ENCODE data around the gene SMDT1. TPM values are rescaled to one million over a fixed set of nuclear protein-coding genes. Genes with fewer than 3 reads are reported as not detected.
"Not testable (repeated sequence)": the region's sequence is repeated elsewhere in the genome, so short reads cannot be mapped to it uniquely, and the experiment has no call there.

The SMDT1 gene
- total and polyA plus RNA-seq, 2 experiments from 2014 or later, result 4.9 to 97.9 TPM

DNA sequence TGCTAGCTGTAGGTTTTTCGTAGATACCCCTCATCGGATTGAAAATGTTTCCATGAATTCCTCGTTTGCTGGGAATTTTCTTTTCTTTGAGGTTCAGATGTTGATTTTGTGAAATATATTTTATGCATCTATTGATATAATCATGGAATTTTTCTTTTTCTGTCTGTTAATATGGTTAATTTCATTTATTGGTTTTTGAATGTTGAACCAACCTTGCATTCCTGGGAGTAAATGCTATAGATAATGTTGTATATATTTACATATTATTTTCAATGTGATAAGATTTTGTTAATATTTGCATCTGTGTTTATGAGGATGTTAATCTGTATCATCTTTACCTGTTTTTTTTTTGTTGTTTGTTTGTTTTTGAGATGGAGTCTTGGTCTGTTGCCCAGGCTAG, 21.7 kb downstream of the SMDT1 start:
- H3K27me3 Mint-ChIP-seq (ENCODE audit: insufficient read depth, low read depth, poor library complexity), result peaks cover 5% of the 10 kb centered on the region
- H3K9me3 Mint-ChIP-seq, result peaks cover 62% of the 10 kb centered on the region
- no peaks in the 10 kb centered on the region for H3K4me1 ChIP-seq (ENCODE audit: insufficient read depth)
- H3K4me3 Mint-ChIP-seq, result no peak overlapping the region
- H3K79me2 ChIP-seq (replicated peaks; ENCODE audit: insufficient read depth), result no peaks in the 10 kb centered on the region
- no peaks in the 10 kb centered on the region for H3K4me1 Mint-ChIP-seq
- no peaks in the 10 kb centered on the region for H3K36me3 ChIP-seq (ENCODE audit: insufficient read depth)
- no peaks in the 10 kb centered on the region for H3K9me2 ChIP-seq (ENCODE audit: insufficient read depth)
- no peak overlapping the region for H3K27ac ChIP-seq (ENCODE audit: low read depth)
- H3F3A ChIP-seq (replicated peaks; ENCODE audit: low read depth), result no peaks in the 10 kb centered on the region
- no peak overlapping the region for H3K4me2 ChIP-seq
- H3K36me3 Mint-ChIP-seq (ENCODE audit: low read depth), result peaks cover 33% of the 10 kb centered on the region
- ATAC-seq, result no peak
- TF ChIP-seq, protein P1, sequence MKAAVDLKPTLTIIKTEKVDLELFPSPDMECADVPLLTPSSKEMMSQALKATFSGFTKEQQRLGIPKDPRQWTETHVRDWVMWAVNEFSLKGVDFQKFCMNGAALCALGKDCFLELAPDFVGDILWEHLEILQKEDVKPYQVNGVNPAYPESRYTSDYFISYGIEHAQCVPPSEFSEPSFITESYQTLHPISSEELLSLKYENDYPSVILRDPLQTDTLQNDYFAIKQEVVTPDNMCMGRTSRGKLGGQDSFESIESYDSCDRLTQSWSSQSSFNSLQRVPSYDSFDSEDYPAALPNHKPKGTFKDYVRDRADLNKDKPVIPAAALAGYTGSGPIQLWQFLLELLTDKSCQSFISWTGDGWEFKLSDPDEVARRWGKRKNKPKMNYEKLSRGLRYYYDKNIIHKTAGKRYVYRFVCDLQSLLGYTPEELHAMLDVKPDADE (IDR thresholded peaks at IDR 0.05), result no peak
- TF ChIP-seq, protein P2, sequence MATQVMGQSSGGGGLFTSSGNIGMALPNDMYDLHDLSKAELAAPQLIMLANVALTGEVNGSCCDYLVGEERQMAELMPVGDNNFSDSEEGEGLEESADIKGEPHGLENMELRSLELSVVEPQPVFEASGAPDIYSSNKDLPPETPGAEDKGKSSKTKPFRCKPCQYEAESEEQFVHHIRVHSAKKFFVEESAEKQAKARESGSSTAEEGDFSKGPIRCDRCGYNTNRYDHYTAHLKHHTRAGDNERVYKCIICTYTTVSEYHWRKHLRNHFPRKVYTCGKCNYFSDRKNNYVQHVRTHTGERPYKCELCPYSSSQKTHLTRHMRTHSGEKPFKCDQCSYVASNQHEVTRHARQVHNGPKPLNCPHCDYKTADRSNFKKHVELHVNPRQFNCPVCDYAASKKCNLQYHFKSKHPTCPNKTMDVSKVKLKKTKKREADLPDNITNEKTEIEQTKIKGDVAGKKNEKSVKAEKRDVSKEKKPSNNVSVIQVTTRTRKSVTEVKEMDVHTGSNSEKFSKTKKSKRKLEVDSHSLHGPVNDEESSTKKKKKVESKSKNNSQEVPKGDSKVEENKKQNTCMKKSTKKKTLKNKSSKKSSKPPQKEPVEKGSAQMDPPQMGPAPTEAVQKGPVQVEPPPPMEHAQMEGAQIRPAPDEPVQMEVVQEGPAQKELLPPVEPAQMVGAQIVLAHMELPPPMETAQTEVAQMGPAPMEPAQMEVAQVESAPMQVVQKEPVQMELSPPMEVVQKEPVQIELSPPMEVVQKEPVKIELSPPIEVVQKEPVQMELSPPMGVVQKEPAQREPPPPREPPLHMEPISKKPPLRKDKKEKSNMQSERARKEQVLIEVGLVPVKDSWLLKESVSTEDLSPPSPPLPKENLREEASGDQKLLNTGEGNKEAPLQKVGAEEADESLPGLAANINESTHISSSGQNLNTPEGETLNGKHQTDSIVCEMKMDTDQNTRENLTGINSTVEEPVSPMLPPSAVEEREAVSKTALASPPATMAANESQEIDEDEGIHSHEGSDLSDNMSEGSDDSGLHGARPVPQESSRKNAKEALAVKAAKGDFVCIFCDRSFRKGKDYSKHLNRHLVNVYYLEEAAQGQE (IDR thresholded peaks at IDR 0.05; ENCODE audit: unreplicated experiment), result no peak
- no peak for TF ChIP-seq NANOG (IDR thresholded peaks at IDR 0.05; ENCODE audit: borderline replicate concordance)
- TF ChIP-seq POLR2AphosphoS5 (IDR thresholded peaks at IDR 0.05; ENCODE audit: low read depth), result no peak
- TF ChIP-seq STAT1 (IDR thresholded peaks at IDR 0.05; ENCODE audit: unreplicated experiment), result no peak
- TF ChIP-seq, protein P3, sequence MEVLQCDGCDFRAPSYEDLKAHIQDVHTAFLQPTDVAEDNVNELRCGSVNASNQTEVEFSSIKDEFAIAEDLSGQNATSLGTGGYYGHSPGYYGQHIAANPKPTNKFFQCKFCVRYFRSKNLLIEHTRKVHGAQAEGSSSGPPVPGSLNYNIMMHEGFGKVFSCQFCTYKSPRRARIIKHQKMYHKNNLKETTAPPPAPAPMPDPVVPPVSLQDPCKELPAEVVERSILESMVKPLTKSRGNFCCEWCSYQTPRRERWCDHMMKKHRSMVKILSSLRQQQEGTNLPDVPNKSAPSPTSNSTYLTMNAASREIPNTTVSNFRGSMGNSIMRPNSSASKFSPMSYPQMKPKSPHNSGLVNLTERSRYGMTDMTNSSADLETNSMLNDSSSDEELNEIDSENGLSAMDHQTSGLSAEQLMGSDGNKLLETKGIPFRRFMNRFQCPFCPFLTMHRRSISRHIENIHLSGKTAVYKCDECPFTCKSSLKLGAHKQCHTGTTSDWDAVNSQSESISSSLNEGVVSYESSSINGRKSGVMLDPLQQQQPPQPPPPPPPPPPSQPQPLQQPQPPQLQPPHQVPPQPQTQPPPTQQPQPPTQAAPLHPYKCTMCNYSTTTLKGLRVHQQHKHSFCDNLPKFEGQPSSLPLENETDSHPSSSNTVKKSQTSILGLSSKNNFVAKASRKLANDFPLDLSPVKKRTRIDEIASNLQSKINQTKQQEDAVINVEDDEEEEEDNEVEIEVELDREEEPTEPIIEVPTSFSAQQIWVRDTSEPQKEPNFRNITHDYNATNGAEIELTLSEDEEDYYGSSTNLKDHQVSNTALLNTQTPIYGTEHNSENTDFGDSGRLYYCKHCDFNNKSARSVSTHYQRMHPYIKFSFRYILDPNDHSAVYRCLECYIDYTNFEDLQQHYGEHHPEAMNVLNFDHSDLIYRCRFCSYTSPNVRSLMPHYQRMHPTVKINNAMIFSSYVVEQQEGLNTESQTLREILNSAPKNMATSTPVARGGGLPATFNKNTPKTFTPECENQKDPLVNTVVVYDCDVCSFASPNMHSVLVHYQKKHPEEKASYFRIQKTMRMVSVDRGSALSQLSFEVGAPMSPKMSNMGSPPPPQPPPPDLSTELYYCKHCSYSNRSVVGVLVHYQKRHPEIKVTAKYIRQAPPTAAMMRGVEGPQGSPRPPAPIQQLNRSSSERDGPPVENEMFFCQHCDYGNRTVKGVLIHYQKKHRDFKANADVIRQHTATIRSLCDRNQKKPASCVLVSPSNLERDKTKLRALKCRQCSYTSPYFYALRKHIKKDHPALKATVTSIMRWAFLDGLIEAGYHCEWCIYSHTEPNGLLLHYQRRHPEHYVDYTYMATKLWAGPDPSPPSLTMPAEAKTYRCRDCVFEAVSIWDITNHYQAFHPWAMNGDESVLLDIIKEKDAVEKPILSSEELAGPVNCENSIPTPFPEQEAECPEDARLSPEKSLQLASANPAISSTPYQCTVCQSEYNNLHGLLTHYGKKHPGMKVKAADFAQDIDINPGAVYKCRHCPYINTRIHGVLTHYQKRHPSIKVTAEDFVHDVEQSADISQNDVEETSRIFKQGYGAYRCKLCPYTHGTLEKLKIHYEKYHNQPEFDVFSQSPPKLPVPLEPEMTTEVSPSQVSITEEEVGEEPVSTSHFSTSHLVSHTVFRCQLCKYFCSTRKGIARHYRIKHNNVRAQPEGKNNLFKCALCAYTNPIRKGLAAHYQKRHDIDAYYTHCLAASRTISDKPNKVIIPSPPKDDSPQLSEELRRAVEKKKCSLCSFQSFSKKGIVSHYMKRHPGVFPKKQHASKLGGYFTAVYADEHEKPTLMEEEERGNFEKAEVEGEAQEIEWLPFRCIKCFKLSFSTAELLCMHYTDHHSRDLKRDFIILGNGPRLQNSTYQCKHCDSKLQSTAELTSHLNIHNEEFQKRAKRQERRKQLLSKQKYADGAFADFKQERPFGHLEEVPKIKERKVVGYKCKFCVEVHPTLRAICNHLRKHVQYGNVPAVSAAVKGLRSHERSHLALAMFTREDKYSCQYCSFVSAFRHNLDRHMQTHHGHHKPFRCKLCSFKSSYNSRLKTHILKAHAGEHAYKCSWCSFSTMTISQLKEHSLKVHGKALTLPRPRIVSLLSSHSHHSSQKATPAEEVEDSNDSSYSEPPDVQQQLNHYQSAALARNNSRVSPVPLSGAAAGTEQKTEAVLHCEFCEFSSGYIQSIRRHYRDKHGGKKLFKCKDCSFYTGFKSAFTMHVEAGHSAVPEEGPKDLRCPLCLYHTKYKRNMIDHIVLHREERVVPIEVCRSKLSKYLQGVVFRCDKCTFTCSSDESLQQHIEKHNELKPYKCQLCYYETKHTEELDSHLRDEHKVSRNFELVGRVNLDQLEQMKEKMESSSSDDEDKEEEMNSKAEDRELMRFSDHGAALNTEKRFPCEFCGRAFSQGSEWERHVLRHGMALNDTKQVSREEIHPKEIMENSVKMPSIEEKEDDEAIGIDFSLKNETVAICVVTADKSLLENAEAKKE (CRISPR knock-in tag; IDR thresholded peaks at IDR 0.05), result no peak
- no peak for DNase-seq (ENCODE audit: low spot score)
- no peaks in the 10 kb centered on the region for H4K20me1 ChIP-seq (replicated peaks; ENCODE audit: insufficient read depth)
- H3K27me3 ChIP-seq (ENCODE audit: insufficient read depth), result no peaks in the 10 kb centered on the region
- no peak overlapping the region for H2AFZ ChIP-seq
- no peak overlapping the region for H3K27ac Mint-ChIP-seq
- no peak overlapping the region for H3K4me3 ChIP-seq

DNA sequence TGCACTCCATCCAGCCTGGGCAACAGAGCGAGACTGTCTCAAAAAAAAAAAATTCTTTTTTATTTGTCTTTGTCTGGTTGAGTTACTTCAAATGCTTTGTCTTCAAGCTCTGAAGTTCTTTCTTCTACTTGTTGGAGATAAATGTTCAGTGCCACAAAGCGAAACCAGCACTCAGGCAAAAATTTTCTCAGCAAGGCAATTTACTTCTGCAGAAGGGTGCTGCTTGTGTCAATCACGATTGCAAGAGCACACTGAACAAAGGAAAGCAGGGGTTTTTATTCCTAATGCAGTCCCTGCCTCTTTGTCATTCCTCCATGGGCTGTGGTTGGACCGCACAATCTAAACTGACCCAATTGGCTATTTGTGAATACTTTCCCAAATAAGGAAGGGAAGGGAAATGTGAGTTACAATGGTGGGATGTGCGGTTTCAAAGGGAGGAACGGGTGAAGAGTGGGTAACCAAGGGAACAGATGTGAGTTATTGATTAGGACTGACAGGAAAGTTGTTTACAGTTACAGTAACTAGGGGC, 24.9 kb downstream of the SMDT1 start:
- H3K36me3 ChIP-seq (ENCODE audit: insufficient read depth); H3K4me3 ChIP-seq; H3K79me2 ChIP-seq (replicated peaks; ENCODE audit: insufficient read depth); H3K4me3 Mint-ChIP-seq; H4K20me1 ChIP-seq (replicated peaks; ENCODE audit: insufficient read depth); H3K9me2 ChIP-seq (ENCODE audit: insufficient read depth); H2AFZ ChIP-seq; H3K27me3 ChIP-seq (ENCODE audit: insufficient read depth); ATAC-seq; H3K4me2 ChIP-seq; H3K27me3 Mint-ChIP-seq (ENCODE audit: insufficient read depth, low read depth, poor library complexity); H3F3A ChIP-seq (replicated peaks; ENCODE audit: low read depth); H3K27ac Mint-ChIP-seq; H3K4me1 ChIP-seq (ENCODE audit: insufficient read depth); H3K4me1 Mint-ChIP-seq; H3K27ac ChIP-seq (ENCODE audit: low read depth); DNase-seq (ENCODE audit: low spot score): not testable (repeated sequence)
- H3K36me3 Mint-ChIP-seq (ENCODE audit: low read depth), result peaks cover 30% of the 10 kb centered on the region
- H3K9me3 Mint-ChIP-seq, result peaks cover 58% of the 10 kb centered on the region

Measured in GM23338 (cell line).